HepG2 (cell line): Measurements from ENCODE around the gene TMIGD2. TPM values are rescaled to one million over a fixed set of nuclear protein-coding genes. Genes with fewer than 3 reads are reported as not detected.

ENCODE experiments used
- ATAC-seq: fragments of 200-7000 bp; cut with Tn5 transposase; 3 replicates; pipeline ENCODE4 v1.9.1; 2020; ENCODE audit warnings: mild to moderate bottlenecking, moderate library complexity
- BruUV-seq: library from RNA; stranded (reverse); fragments of 400-500 nt; replicated peaks from 2 replicates; lab custom pipeline; 2021; lab: Mats Ljungman, UMichigan
- CTCF ChIA-PET: fragments of 300-600 bp; formaldehyde crosslinking; extraction: SDS; loops from one replicate; lab custom pipeline; 2021; ENCODE audit warnings: low total read pairs, inconsistent platforms, low intra/inter-chr PET ratio; lab: Yijun Ruan, JAX
- POLR2A ChIA-PET: fragments of 350-600 bp; sonication (Branson Sonifier 250); formaldehyde crosslinking; loops from one replicate; lab custom pipeline; 2020; ENCODE audit warnings: antibody characterized with exemption, inconsistent platforms; lab: Yijun Ruan, JAX
- DNase-seq: peaks from one replicate; pipeline ENCODE4 v3.0.0-alpha.2; 2015; ENCODE audit warnings: low spot score
- FAIRE-seq: peaks from 3 replicates; lab custom pipeline; 2011; peaks lifted over from hg19 to GRCh38; lab: Jason Lieb, UNC
- H2AFZ ChIP-seq: one replicate; pipeline ENCODE4 v1.6.1; 2011; ENCODE audit warnings: low read length, inconsistent platforms
- H3K27ac ChIP-seq: fragments of 300-600 bp; 3 replicates; pipeline ENCODE4 v1.8.0; 2011; ENCODE audit warnings: mixed run types, mild to moderate bottlenecking, mixed read lengths, low read length, inconsistent platforms; ENCODE audit not compliant: insufficient read depth; ENCODE audit errors: extremely low read length
- H3K27me3 ChIP-seq, 2 experiments: fragments of 200-600 bp in 1 of 2; 2 replicates in 1 of 2; 3 replicates in 1 of 2; pipeline versions ENCODE4 v1.6.0 to v1.8.0; 2011; ENCODE audit warnings: low read length in 2 of 2, mild to moderate bottlenecking in 2 of 2, moderate library complexity in 2 of 2, inconsistent platforms in 1 of 2; ENCODE audit not compliant: insufficient read depth in 2 of 2, control insufficient read depth in 1 of 2
- H3K36me3 ChIP-seq, 2 experiments: fragments of 200-600 bp in 1 of 2; replicated peaks in 1 of 2; 2 replicates in 1 of 2; 3 replicates in 1 of 2; pipeline versions ENCODE4 v1.5.1 to v1.8.0; 2011; ENCODE audit warnings: low read length in 2 of 2, inconsistent platforms in 1 of 2; ENCODE audit not compliant: insufficient read depth in 2 of 2, control insufficient read depth in 1 of 2
- H3K4me1 ChIP-seq: 2 replicates; pipeline ENCODE4 v1.5.1; 2012; ENCODE audit warnings: low read length, inconsistent platforms; ENCODE audit not compliant: insufficient read depth
- H3K4me2 ChIP-seq: 2 replicates; pipeline ENCODE4 v1.6.0; 2011; ENCODE audit warnings: low read depth, low read length, inconsistent platforms
- H3K4me3 ChIP-seq, 3 experiments: fragments of 200-600 bp in 1 of 3; sonication (generic), shearing (Covaris generic) in 1 of 3; replicated peaks in 1 of 3; 2 replicates each; pipeline ENCODE4 v1.5.1; 2011 to 2016; ENCODE audit warnings: low read length in 3 of 3, inconsistent platforms in 2 of 3, low read depth in 2 of 3, mild to moderate bottlenecking in 2 of 3, control low read depth in 1 of 3, mixed read lengths in 1 of 3; ENCODE audit not compliant: insufficient read depth in 1 of 3
- H3K79me2 ChIP-seq: one replicate; pipeline ENCODE4 v1.6.1; 2011; ENCODE audit warnings: low read length, inconsistent platforms; ENCODE audit not compliant: insufficient read depth
- H3K9ac ChIP-seq: 2 replicates; pipeline ENCODE4 v1.6.0; 2011; ENCODE audit warnings: mild to moderate bottlenecking, low read depth, low read length, inconsistent platforms; ENCODE audit not compliant: insufficient read depth
- H3K9me3 ChIP-seq: 2 replicates; pipeline ENCODE4 v1.5.1; 2012; ENCODE audit warnings: mild to moderate bottlenecking, low read length
- H4K20me1 ChIP-seq: 2 replicates; pipeline ENCODE4 v1.6.0; 2011; ENCODE audit warnings: inconsistent platforms, mild to moderate bottlenecking, low read length, moderate library complexity; ENCODE audit not compliant: insufficient read depth
- CAMTA2 ChIP-seq: sonication (generic); formaldehyde crosslinking; IDR thresholded peaks from 2 replicates; pipeline ENCODE4 v1.4.0; 2020; ENCODE audit warnings: mild to moderate bottlenecking, missing genetic modification reagents, borderline replicate concordance
- KDM3A ChIP-seq: IDR thresholded peaks from 2 replicates; pipeline ENCODE4 v1.6.1; 2018; ENCODE audit warnings: low read depth, missing compliant biosample characterization
- LCORL ChIP-seq, 2 experiments: fragments of 450-650 bp in 1 of 2; sonication (generic) in 1 of 2; formaldehyde crosslinking in 1 of 2; IDR thresholded peaks; 2 replicates each; pipeline versions ENCODE4 v1.5.0 to v1.6.1; 2017 to 2020; ENCODE audit warnings: antibody characterized with exemption in 1 of 2, missing genetic modification reagents in 1 of 2
- MIXL1 ChIP-seq: IDR thresholded peaks from 2 replicates; pipeline ENCODE4 v1.6.1; 2016
- NCOA5 ChIP-seq: sonication (generic); formaldehyde crosslinking; IDR thresholded peaks from 2 replicates; pipeline ENCODE4 v1.4.0; 2020; ENCODE audit warnings: missing genetic modification reagents
- PHF5A ChIP-seq: IDR thresholded peaks from one replicate; pipeline ENCODE4 v1.6.1; 2018; ENCODE audit warnings: low read depth, missing genetic modification reagents; ENCODE audit not compliant: unreplicated experiment
- SMYD3 ChIP-seq: sonication (generic); formaldehyde crosslinking; IDR thresholded peaks from 2 replicates; pipeline ENCODE4 v1.8.1; 2023; ENCODE audit warnings: mild to moderate bottlenecking, missing genetic modification reagents
- ZBTB20 ChIP-seq: sonication (generic); formaldehyde crosslinking; IDR thresholded peaks from 2 replicates; pipeline ENCODE4 v1.8.1; 2023; ENCODE audit warnings: missing genetic modification reagents, low read depth, mild to moderate bottlenecking, borderline replicate concordance
- ZFYVE20 ChIP-seq: sonication (generic); formaldehyde crosslinking; IDR thresholded peaks from 2 replicates; pipeline ENCODE4 v1.8.0; 2023; ENCODE audit warnings: low read depth, mild to moderate bottlenecking, moderate library complexity, missing genetic modification reagents, borderline replicate concordance
- ZNF274 ChIP-seq: sonication (generic); formaldehyde crosslinking; IDR thresholded peaks from 2 replicates; pipeline ENCODE4 v1.5.1; 2020; ENCODE audit warnings: mild to moderate bottlenecking, missing genetic modification reagents
- ZNF776 ChIP-seq: sonication (generic); formaldehyde crosslinking; IDR thresholded peaks from 2 replicates; pipeline ENCODE4 v1.4.0; 2020; ENCODE audit warnings: mild to moderate bottlenecking, missing genetic modification reagents
- ZNF777 ChIP-seq: sonication (generic); formaldehyde crosslinking; IDR thresholded peaks from 2 replicates; pipeline ENCODE4 v1.4.0; 2020; ENCODE audit warnings: missing genetic modification reagents
- WGBS: methylation state at CpG from one replicate; pipeline ENCODE4 v1.1.6; 2017; ENCODE audit warnings: low lambda C conversion rate; 5-methylcytosine and 5-hydroxymethylcytosine counted together
- in situ Hi-C: cut with HindIII; loops from 2 replicates; pipeline ENCODE4 v1.10.0; 2017; ENCODE audit warnings: low pct_unique_long_range_greater_than_20kb; ENCODE audit not compliant: extremely low pct_ligation_motif_present
- intact Hi-C: fragments of 100-400 bp; cut with micrococcal nuclease; formaldehyde crosslinking; loops from one replicate; pipeline ENCODE4 v1.10.0; 2022; ENCODE audit not compliant: unreplicated experiment
- polyA plus RNA-seq, 8 experiments: library from polyadenylated mRNA; depleted of rRNA in 3 of 8; stranded (reverse) in 7 of 8; unstranded in 1 of 8; fragments of >200 nt; fragmentation: Illumina TruSeq in 4 of 8; extraction: Trizol in 4 of 8; gene quantifications; 2 replicates each; pipeline versions ENCODE4 v1.2.1 to v1.2.3, GENCODE V29; 2011 to 2016; ENCODE audit warnings: low read depth in 4 of 8, missing spikeins in 1 of 8, mixed read lengths in 1 of 8; ENCODE audit not compliant: insufficient read depth in 1 of 8
- total RNA-seq, 5 experiments: library from RNA; depleted of rRNA; stranded (reverse); fragments of >200 nt; fragmentation: Illumina TruSeq; extraction: Trizol; gene quantifications; 2 replicates each; pipeline ENCODE4 v1.2.3, GENCODE V29; 2016; ENCODE audit warnings: low read depth in 1 of 5
- TF ChIP-seq, protein P1 (sequence below): sonication (generic); formaldehyde crosslinking; IDR thresholded peaks from 2 replicates; pipeline ENCODE4 v1.5.1; 2020; ENCODE audit warnings: mild to moderate bottlenecking, missing genetic modification reagents, moderate library complexity
- TF ChIP-seq, protein P2 (sequence below): sonication (generic); formaldehyde crosslinking; IDR thresholded peaks from 2 replicates; pipeline ENCODE4 v1.4.0; 2020; ENCODE audit warnings: missing genetic modification reagents, borderline replicate concordance

The TMIGD2 gene
- total and polyA plus RNA-seq, 2 of the 13 experiments (the other 11 are each of a cell fraction or from before 2014, with no cell fraction given) = 0.11 to 1.0 TPM

DNA sequence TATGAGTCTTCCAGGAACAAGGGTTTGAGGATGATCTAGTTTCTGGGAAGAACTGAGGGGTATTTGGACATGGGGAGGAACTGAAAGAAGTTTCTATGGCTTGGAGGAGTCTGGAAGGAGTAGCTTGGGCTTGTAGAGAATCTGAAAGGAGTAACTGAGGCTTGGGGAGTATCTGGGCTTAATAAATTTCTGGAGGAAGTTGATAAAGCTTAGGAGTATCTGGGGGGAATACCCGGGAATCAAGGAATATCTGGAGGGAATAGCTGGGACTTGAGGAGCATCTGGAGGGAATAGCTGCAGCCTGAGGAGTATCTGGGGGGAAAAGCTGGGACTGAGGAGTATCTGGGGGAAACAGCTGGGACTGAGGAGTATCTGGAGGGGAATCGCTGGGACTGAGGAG is 18.2 kb upstream of the TMIGD2 start (continued):
- TF ChIP-seq ZNF274 (CRISPR knock-in tag) = no peak
- no peak for TF ChIP-seq KDM3A (CRISPR knock-in tag)
- no peak for TF ChIP-seq NCOA5
- no peak for TF ChIP-seq ZNF776 (CRISPR knock-in tag)
- TF ChIP-seq ZBTB20 (CRISPR knock-in tag) = no peak
- no peak for TF ChIP-seq ZFYVE20 (CRISPR knock-in tag)

DNA sequence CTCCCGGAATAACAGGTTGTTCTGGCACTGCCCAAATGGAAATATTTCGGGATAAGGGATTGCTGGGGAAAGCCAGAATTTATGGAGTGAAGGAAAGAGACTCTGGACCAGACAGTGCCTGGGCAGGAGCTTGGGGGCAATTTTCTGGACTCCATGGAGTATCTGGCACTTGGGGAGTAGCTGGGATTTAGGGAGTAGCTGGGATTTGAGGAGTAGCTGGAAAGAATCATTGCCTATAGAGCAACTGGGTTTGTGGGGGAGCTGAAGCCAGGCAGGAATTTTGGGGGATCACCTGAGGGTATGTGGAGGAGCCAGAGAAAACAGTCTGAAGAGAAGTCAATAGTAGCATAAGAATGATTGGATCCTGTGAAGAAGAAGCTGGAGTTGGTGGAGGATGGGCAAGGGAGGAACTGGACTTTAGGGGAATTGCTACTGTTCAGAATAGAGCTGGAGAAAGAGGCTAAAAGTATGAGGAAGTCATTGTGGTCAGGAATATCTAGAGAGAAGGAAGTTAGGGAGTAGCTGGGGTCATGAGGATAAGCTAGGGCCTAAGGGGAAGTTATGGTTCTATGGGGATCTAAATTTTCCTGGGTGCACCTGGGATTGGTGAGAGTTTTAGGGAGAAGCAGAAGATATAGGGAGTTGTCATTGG is 17.0 kb upstream of the TMIGD2 start:
- no peak overlapping the region for H3K4me3 ChIP-seq
- 73% methylated on average over 2 of the region's 2 CpGs for WGBS
- no peaks in the 10 kb centered on the region for H3K79me2 ChIP-seq
- H3K27me3 ChIP-seq = 0 out of 5 replicates have a peak, but pooled peaks cover 0 to 1% of the 10 kb centered on the region in 2 experiments
- H3K9ac ChIP-seq = no peak overlapping the region
- no peak overlapping the region for H3K27ac ChIP-seq
- H3K4me1 ChIP-seq = peaks cover 7% of the 10 kb centered on the region
- H3K36me3 ChIP-seq = no peaks in the 10 kb centered on the region
- H2AFZ ChIP-seq = no peak overlapping the region
- no peak overlapping the region for H3K4me2 ChIP-seq
- DNase-seq (no peak), FAIRE-seq (no peak), ATAC-seq (no peak)
- H3K9me3 ChIP-seq = no peaks in the 10 kb centered on the region
- no TSS peak for BruUV-seq
- ChIA-PET CTCF (no interaction called here), POLR2A (interaction anchor here (3.0 to 4.1 kb wide), 2 partner anchors 9 to 24 kb away, joined by 17 to 22 read pairs; partner anchors contain the start of gene MPND)
- intact Hi-C loops (no loop called here), in situ Hi-C loops (no loop called here)
- no peaks in the 10 kb centered on the region for H4K20me1 ChIP-seq
- TF ChIP-seq, protein P1, sequence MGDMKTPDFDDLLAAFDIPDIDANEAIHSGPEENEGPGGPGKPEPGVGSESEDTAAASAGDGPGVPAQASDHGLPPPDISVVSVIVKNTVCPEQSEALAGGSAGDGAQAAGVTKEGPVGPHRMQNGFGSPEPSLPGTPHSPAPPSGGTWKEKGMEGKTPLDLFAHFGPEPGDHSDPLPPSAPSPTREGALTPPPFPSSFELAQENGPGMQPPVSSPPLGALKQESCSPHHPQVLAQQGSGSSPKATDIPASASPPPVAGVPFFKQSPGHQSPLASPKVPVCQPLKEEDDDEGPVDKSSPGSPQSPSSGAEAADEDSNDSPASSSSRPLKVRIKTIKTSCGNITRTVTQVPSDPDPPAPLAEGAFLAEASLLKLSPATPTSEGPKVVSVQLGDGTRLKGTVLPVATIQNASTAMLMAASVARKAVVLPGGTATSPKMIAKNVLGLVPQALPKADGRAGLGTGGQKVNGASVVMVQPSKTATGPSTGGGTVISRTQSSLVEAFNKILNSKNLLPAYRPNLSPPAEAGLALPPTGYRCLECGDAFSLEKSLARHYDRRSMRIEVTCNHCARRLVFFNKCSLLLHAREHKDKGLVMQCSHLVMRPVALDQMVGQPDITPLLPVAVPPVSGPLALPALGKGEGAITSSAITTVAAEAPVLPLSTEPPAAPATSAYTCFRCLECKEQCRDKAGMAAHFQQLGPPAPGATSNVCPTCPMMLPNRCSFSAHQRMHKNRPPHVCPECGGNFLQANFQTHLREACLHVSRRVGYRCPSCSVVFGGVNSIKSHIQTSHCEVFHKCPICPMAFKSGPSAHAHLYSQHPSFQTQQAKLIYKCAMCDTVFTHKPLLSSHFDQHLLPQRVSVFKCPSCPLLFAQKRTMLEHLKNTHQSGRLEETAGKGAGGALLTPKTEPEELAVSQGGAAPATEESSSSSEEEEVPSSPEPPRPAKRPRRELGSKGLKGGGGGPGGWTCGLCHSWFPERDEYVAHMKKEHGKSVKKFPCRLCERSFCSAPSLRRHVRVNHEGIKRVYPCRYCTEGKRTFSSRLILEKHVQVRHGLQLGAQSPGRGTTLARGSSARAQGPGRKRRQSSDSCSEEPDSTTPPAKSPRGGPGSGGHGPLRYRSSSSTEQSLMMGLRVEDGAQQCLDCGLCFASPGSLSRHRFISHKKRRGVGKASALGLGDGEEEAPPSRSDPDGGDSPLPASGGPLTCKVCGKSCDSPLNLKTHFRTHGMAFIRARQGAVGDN (CRISPR knock-in tag) = no peak
- TF ChIP-seq, protein P2, sequence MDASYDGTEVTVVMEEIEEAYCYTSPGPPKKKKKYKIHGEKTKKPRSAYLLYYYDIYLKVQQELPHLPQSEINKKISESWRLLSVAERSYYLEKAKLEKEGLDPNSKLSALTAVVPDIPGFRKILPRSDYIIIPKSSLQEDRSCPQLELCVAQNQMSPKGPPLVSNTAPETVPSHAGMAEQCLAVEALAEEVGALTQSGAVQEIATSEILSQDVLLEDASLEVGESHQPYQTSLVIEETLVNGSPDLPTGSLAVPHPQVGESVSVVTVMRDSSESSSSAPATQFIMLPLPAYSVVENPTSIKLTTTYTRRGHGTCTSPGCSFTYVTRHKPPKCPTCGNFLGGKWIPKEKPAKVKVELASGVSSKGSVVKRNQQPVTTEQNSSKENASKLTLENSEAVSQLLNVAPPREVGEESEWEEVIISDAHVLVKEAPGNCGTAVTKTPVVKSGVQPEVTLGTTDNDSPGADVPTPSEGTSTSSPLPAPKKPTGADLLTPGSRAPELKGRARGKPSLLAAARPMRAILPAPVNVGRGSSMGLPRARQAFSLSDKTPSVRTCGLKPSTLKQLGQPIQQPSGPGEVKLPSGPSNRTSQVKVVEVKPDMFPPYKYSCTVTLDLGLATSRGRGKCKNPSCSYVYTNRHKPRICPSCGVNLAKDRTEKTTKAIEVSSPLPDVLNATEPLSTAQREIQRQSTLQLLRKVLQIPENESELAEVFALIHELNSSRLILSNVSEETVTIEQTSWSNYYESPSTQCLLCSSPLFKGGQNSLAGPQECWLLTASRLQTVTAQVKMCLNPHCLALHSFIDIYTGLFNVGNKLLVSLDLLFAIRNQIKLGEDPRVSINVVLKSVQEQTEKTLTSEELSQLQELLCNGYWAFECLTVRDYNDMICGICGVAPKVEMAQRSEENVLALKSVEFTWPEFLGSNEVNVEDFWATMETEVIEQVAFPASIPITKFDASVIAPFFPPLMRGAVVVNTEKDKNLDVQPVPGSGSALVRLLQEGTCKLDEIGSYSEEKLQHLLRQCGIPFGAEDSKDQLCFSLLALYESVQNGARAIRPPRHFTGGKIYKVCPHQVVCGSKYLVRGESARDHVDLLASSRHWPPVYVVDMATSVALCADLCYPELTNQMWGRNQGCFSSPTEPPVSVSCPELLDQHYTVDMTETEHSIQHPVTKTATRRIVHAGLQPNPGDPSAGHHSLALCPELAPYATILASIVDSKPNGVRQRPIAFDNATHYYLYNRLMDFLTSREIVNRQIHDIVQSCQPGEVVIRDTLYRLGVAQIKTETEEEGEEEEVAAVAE (CRISPR knock-in tag) = no peak
- no peak for TF ChIP-seq ZNF777 (CRISPR knock-in tag)
- TF ChIP-seq CAMTA2 (CRISPR knock-in tag) = no peak
- TF ChIP-seq LCORL (IDR thresholded peaks at IDR 0.05) = no peak
- TF ChIP-seq LCORL (CRISPR knock-in tag; IDR thresholded peaks at IDR 0.05) = no peak
- no peak for TF ChIP-seq MIXL1
- no peak for TF ChIP-seq PHF5A
- no peak for TF ChIP-seq SMYD3 (CRISPR knock-in tag)
